Activated CD4-positive, CD25-positive, alpha-beta regulatory T cell treated with anti-CD3 and anti-CD28 coated beads, Interleukin-2, amount 50 U/mL, for 24 hours (primary cell): ENCODE measurements around the gene EXOC6B.
"Not testable (repeated sequence)": the region's sequence is repeated elsewhere in the genome, so short reads cannot be mapped to it uniquely, and the experiment has no call there.

Experiments
- ATAC-seq, 2 donors: fragments of 150-1000 bp; cut with Tn5 transposase; one replicate each; pipeline ENCODE4 v1.10.0; 2021; ENCODE audit warnings: mild to moderate bottlenecking in 1 of 2, moderate library complexity in 1 of 2

Gene EXOC6B

DNA sequence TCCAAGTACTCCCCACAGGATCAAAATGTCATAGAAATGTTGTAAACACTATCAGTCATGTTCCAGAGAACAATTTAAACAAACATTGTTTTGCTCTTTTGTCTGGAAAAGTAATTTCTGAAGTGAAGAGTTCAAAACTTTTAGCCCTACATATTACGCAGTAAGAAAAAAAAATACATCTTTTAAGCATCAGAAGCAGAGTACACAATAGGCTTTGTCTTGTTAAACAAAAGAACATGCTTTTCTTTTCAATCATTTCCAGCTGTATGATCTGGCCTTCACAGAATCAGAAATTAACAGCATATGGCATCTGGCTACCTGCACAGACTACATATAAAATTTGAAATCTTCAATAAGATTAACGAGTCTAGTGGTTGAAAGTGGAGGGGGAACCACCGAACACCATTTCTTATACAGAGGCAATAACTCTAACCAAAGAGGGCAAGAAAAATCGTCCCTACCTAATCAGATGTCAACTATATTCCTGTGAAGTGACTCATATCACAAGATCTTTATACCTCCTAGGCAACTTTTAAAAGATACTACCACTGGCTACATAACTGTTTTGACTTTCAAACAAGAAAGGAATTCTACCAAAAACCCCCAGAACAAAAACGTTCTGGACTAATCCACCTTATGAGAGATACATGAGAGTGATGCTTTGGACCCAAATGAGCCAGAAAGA, 149.3 kb downstream of the EXOC6B start:
- no peak for ATAC-seq

DNA sequence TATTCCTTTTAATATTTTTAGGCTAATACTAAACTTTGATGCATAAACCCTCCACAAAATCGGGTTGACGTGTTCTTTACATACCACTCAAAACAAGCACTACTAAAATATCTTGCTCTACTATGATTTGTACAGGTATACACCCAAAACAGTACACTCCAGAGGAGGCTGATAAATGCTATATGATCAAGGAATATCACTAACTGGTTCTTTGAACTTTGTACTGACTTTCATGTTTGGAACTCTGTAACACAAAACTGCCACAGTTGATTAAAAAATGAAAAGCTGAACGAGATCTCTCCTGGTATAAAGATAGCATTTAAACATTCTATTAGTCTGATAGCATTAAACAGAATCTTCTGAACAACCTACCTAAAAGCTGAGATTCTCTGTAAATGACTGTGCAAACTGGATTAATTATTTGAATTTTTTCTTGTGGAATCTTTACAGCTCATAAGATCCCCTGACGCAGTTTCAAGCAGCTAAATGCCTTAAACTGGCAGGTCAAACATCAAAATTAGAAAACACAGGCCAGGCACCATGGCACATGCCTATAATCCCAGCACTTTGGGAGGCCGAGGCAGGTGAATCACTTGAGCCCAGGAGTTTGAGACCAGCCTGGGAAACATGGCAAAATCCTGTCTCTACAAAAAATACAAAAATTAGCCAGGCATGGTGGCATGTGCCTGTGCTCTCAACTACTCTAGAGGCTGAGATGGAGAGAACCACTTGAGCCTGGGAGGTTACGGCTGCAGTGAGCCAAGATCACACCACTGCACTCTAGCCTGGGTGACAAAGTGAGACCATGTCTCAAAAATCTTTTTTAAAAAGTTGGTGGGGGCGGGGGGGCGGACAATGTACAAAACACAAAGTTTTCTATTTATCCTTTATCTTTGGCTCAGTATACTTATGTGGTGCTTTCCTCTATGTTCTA, 150.6 kb downstream of the EXOC6B start:
- no peak for ATAC-seq

DNA sequence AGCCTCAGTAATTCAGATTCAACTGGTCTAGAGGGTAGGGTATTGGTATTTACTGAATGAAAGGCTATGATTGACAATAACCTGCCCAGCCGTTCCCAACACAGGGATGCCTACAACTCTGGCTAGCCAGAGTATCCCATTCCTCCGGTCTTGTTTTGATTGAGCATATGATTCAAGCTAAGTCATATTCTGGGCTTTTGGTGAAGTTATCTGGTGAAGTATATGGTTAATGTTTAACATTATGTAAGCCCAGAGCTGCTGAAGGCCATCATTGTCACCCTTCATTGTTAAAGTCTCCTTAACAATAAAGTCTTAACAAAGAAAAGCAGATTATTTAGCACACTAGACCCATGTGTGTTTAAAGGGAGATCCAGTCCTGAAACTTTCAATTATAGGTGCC, 152.6 kb downstream of the EXOC6B start:
- no peak for ATAC-seq

DNA sequence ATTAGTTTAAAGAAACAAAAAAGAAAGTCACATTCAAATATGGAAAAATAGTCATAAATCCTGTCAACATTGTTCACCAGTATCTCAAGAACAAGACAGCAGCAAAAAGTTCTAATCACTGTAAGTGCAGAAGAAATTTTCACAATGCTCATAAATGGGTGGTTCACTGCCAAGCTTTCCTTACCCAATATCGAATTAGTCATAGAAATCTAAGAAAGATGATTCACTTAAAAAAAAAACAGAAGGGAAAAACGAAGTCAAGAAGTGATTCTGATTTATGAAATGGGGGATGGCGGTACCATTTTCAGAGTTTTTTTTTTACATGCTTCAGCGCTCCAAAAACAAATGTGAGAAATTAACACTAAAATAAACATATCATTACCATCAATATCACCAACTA, 156.7 kb downstream of the EXOC6B start:
- ATAC-seq = no peak

DNA sequence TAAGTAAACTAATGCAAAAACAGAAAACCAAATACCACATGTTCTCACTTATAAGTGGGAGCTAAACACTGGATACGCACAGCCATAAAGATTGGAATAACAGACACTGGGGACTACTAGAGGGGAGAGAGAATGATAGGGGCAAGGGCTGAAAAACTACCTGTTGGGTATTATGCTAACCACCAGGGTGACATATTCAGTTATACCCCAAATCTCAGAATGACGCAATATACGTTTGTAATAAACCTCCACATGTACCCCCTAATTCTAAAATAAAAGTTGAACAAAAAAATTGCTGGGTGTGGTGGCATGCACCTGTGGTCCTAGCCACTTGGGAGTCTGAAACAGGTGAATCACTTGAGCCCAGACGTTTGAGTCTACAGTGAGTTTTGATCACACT, 157.2 kb downstream of the EXOC6B start:
- no peak for ATAC-seq

DNA sequence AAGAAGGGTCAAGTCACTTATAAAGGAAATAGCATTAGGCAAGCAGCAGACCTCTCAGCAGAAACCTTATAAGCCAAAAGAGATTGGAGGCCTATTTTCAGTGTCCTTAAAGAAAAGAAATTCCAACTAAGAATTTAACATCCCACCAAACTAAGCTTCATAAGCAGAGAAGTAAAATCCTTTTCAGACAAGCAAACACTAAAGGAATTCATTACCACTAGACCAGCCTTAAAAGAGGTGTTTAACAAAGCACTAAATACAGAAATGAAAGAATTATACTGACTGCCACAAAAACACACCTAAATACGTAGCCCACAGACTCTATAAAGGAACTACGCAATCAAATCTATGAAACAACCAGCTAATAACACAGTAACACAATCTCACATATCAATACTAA, 160.4 kb downstream of the EXOC6B start:
- ATAC-seq = no peak

DNA sequence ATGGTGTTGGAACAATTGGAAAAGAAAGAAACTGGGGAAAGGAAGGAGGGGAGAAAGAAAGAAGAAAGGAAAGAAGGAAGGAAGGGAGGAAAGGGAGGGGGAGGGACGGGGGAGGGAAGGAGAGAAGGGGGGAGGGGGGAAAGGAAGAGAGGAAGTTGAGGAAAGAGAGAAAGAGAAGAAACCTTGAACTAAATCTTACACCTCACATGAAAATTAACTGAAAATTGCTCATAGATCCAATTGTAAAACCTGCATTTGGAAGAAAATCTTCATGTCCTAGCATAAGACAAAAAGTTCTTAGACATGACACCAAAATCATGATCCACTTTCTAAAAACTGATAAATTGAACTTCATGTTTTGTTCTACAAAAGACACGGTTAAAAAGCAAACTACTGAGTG, 163.8 kb downstream of the EXOC6B start:
- ATAC-seq = no peak

DNA sequence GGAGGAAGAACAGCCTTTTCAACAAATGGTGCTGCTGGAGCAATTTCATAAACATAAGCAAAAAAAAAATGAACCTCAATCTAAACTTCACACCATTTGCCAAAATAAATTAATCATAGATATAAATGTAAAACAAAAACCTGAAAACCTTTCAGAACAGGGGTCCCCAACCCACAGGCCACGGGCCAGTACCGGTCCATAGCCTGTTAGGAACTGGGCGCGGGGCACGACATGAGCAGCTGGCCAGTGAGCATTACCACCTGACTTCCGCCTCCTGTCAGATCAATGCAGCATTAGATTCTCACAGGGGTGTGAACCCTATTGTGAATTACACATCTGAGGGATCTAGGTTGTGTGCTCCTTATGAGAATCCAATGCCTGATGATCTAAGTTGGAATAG, 176.0 kb downstream of the EXOC6B start:
- ATAC-seq = no peak

DNA sequence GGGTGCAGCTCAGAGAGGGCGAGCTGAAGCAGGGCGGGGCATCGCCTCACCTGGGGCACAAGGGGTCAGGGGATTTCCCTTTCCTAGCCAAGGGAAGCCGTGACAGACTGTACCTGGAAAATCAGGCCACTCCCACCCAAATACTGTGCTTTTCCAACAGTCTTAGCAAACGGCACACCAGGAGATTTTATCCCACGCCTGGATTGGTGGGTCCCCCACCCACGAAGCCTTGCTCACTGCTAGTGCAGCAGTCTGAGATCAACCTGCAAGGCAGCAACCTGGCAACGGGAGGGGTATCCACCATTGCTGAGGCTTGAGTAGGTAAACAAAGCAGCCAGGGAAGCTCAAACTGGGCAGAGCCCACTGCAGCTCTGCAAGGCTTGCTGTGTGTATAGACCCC, 184.6 kb downstream of the EXOC6B start:
- ATAC-seq = not testable (repeated sequence)

DNA sequence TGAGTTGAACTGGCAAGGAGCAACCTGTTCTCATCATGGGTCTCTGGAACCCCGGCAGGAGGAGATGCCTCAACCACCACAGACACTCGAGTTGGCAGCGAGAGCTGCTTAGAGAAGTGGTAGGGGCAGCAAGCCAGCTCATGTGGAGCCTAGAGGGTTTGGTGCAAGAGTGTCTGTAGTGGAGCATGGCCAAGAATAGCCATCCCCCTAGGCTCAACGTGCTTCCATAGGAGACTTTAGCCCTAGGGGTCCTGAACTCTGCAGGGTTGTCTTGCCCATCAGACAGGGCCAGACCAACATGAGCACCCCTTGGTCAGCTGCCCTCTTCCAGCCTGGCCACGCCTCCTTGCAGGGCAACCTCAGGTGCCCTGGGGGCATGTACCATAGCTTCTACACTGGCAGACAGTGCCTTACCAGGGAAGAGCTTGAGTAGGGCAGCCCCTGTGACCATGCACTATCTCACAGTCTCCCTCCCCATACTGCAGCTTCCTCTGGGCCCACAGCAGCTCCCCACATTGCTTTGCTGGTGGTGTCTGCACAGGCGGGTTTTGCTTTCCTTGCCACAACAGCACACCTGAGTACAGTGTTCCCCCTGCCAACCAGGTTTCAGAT, 187.1 kb downstream of the EXOC6B start:
- ATAC-seq = no peak

DNA sequence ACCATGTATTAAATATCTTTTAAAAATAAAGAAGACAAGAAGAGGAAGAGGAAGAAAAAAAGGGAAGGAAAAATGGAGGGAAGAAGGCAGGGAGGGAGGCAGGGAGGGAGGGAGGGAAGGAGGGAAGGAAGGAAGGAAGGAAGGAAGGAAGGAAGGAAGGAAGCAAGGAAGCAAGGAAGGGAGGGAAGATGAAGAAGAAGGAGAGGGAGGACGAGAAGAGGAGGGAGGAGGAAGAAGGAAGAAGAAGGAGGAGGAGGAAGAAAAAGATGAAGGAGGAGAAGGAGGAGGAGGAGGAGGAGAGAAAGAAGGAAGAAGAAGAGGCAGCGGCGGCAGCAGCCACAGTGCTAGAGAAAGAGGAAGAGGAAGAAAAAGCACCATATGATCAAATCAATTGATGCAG, 189.6 kb downstream of the EXOC6B start:
- ATAC-seq = no peak

DNA sequence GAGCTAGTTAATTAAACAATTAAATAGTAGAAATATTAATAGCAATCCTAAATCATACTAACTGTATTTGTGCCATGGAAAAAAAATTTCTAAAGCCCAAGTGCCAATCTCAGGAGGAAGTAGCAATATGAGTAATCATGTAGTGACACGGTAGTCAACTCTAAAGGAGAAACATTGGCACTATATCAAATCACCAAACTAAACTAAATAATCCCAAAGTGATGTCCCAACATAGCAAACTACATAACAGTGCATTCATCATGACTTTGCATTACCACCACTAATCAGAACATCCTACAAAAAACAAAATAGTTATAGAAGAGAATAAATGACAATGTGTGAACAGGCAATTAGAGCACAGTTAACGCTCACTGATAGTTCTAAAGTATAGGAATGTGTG, 195.1 kb downstream of the EXOC6B start:
- ATAC-seq = no peak

DNA sequence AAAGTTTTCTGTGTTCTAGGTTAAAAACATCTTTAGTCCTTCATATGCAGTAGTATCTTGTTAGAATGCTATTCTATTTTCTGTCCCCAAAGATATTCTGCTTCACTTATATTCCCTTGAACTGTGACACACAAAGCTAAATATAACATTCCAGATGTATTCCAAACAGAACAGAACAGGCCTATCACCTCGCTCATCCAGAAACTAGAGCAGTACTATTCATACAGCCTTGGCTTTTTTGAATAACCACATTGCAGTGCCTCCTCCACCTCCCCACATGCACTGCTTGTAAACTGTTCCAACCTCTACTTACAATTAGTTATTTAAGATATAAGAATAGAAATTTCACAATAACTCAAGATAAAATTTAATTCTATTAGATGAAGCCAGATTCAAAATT, 196.8 kb downstream of the EXOC6B start:
- no peak for ATAC-seq

DNA sequence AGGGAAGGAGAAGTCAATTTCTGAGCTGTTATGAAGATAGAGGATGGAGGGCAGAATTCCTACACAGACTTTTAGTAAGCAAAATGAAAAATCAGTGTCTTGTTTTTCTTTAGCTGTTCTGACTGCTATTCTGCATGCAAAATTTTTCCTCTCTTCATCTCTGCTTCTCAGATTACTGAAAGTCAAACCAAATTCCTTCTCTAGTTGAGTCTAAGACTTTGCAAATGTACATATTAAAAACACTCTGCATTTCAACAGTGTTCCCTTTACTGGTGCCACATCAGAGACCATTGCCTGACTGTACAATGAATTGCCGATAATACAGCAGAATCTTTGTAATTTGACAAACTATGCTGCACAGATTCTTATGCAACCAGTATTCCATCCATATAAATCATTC, 198.8 kb downstream of the EXOC6B start:
- ATAC-seq = no peak

DNA sequence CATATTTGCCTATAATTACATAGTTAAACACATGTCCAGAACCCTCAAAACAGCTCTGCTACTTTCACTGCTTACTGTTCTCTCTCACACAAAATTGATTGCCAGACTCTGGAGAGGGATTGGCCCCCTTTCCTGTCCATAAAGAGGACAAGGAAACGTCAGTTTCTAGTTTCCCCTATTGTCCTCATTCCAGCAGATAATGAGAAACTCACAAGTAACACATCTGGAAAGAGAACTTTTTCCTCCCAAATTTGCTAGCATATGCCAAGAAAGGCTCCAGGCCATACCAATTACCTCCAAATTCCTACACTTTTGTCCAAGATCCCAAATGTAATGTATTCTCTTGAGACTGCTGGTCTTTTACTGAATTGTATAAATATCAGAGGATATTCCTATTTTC, 200.5 kb downstream of the EXOC6B start:
- ATAC-seq = no peak

DNA sequence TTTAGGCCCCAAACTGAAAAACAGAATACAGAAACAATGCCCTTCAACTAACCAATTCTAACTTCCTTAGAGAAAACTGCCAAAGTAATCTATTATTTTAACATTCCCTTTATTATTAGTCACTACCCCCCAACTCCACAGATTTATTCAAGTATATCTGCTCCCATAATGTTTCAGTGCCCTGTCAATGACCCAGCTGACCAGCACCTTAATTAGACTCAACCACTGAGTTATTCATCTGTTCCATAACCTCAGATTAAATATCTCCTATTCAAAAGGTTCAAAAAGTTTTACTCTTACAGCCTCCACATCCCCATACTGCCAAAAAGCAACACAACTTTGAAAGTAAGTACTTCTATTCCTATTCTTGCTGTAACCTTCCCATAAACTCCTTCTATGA, 202.4 kb downstream of the EXOC6B start:
- no peak for ATAC-seq

DNA sequence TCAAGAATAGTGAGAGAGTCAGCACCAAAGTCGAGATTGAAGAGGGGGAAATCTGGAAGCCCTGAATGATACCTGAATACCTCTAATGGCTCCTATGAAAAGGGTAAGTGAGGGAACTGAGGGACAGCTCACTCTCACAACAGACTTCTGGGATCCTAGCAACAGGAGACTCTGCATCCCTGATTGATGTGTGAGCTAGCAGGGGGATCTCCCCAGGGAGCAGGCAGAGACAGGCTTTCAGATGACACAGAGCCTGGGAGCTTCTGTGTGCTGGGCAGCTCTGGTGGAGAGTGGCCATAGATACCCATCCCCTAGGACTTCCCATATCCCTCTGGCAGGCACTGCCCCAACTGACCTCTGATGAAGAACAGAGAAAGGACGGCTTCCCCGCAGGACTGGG, 206.2 kb downstream of the EXOC6B start:
- no peak for ATAC-seq

DNA sequence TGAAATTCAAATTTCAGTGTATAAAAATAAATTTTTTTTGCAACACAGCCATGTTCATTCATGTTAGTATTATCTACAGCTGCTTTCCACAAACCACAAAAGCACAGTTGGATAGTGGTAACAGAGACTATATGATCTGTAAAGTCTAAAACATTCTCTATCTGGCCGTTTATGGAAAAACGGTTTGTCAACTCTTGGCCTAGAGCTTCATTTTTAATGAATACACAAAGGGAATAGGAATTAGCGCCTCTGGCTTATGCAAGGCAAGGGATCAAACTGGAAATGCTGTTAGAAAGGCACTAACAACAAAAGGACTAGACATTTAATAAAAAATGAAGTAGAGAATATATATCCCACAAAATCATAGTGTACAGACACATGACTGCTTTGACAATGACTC, 211.9 kb downstream of the EXOC6B start:
- ATAC-seq = no peak

DNA sequence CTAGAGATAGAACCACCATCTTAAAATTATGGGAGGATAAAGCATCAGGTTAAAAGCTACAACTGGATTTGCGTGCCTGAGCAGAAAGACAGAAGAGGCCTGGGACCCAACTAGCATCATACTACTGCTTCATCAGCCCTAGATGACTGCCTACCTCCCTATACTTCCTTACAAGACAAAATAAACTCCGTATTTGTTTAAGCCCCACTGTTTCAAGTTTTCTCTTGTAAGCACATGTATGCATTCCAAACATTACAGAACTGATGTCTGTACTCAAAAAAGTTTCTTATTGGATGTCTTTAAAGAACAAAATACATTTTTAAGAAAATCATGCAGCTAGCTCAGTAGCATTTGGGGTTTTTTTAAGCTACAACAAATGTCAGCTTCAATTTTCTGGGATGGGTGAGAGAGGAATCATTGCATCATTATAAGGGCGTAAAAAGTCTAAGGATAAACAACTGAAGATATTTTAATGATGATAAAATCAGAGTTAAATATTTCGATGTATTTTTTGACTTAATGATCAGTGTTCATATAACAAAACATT, 213.1 kb downstream of the EXOC6B start:
- no peak for ATAC-seq

DNA sequence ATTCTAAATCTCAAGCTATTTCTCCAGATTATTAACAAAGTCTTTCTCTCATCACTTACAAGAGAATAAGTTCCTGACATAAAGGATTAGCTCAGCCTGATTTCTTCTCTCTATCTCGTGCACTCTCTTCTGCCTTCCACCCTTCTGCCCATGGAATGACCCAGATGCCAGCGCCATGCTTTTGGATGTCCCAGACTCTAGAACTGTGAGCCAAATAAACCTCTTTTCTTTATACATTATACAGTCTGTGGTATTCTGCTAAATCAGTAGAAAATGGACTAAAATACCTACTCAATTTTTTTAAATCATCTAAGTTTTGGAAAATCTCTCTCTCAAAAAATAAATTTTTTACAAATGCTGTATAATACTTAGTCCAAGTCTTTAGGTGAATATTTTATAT, 218.6 kb downstream of the EXOC6B start:
- no peak for ATAC-seq

DNA sequence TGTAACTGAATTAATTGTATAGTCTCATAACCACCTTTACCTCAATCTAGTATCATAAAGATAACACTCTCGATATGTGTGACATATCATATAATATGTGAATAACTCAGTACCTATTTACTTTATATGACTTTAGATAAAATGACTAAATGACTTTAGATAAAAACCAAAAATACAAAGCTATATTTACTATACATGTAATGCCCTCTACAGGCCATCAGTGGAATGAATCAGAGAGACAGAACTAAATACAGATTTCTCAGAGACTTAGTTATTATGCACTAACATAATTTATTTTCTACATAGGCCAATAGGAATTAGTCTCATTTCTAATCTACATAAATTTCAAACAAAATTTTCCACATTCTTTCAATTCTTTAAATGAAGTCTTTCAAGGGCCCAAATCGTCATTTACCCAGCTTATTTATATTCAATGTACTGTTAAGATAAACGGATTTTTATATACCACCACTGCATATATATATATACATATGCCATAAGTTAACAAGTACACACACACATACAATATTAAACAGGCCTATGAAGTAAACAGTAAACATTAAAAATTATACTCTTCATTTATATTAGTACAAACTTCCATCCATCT, 219.9 kb downstream of the EXOC6B start:
- no peak for ATAC-seq

DNA sequence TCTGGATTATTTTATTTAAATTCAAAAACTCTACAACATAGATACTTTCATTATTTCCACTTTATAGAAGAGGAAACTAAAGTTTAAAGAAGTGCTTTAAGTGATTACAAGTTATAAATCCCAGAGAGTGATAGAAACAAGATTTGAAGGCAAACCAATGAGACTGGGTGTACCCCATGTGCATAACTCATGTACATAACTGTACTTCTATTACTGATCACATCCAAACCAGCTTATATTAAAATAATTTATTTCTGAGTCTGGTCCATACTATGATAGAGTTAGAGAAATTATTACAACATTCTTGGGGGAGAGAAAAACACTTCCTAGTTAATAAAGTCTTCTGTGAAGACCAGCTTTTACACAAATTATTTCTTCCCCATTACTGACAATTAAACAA, 221.4 kb downstream of the EXOC6B start:
- no peak for ATAC-seq

DNA sequence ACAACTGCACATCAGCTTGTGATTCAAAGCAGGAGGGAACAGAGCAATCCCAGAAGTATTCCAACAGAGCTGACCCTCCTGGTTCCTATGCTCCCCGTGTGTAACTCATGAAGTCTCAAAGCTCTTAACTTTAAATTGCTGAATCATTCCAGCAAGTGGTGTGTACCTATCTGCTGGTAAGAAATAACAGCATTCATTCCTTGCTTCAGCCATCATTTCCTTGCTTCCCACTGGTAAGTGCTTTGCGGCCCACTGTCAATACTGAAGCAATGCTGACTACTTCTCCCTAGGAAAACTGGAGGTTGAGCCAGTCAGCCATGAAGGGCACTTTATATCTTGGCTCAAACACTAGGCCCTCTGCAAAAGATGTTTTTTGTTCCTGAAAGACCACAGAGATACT, 222.4 kb downstream of the EXOC6B start:
- ATAC-seq = no peak
